Natural killer cell (primary cell): Measurements from ENCODE around the gene PODXL. TPM values are rescaled to one million over a fixed set of nuclear protein-coding genes. Genes with fewer than 3 reads are reported as not detected.

Experiments
- ATAC-seq, 3 donors: fragments of 150-1000 bp in 2 of 3; fragments of 200-7000 bp in 1 of 3; cut with Tn5 transposase; 1 replicate in 1 of 3; 2 replicates in 2 of 3; pipeline ENCODE4 v1.10.0; 2021; ENCODE audit warnings: mild to moderate bottlenecking in 2 of 3, moderate library complexity in 2 of 3
- DNase-seq, 2 donors: peaks; one replicate each; pipeline versions ENCODE4 v3.0.0 to v3.0.0-alpha.2; 2013 to 2021; ENCODE audit warnings: mixed read lengths in 1 of 2
- H3K27ac ChIP-seq: one replicate; pipeline ENCODE4 v1.5.1; 2013; ENCODE audit warnings: mild to moderate bottlenecking, low read length
- H3K27me3 ChIP-seq: one replicate; pipeline ENCODE4 v1.6.1; 2013; ENCODE audit warnings: low read length; ENCODE audit not compliant: control insufficient read depth, insufficient read depth
- H3K36me3 ChIP-seq: one replicate; pipeline ENCODE4 v1.6.1; 2013; ENCODE audit warnings: low read length; ENCODE audit not compliant: control insufficient read depth, insufficient read depth
- H3K4me1 ChIP-seq: one replicate; pipeline ENCODE4 v1.6.1; 2013; ENCODE audit warnings: low read length; ENCODE audit not compliant: control insufficient read depth, insufficient read depth
- H3K4me3 ChIP-seq: one replicate; pipeline ENCODE4 v1.5.1; 2013; ENCODE audit warnings: low read length
- H3K9me3 ChIP-seq: one replicate; pipeline ENCODE4 v1.6.1; 2013; ENCODE audit warnings: low read length; ENCODE audit not compliant: control insufficient read depth, insufficient read depth
- H3K27ac Mint-ChIP-seq, 2 donors: one replicate each; pipeline ENCODE4 v1.8.0; 2022; ENCODE audit warnings: mild to moderate bottlenecking in 2 of 2, mixed read lengths in 2 of 2, moderate library complexity in 1 of 2
- H3K27me3 Mint-ChIP-seq, 2 donors: one replicate each; pipeline ENCODE4 v1.8.0; 2022; ENCODE audit warnings: low read depth in 2 of 2, mixed read lengths in 2 of 2
- H3K36me3 Mint-ChIP-seq: one replicate; pipeline ENCODE4 v1.8.0; 2022; ENCODE audit warnings: mixed read lengths
- H3K4me1 Mint-ChIP-seq, 2 donors: one replicate each; pipeline ENCODE4 v1.8.0; 2022; ENCODE audit warnings: mixed read lengths in 2 of 2
- H3K4me3 Mint-ChIP-seq: one replicate; pipeline ENCODE4 v1.8.0; 2022; ENCODE audit warnings: mild to moderate bottlenecking, moderate library complexity, mixed read lengths
- H3K9me3 Mint-ChIP-seq, 2 donors: one replicate each; pipeline ENCODE4 v1.8.0; 2022; ENCODE audit warnings: mixed read lengths in 2 of 2
- CTCF ChIP-seq: fragments of 200-600 bp; IDR thresholded peaks from one replicate; pipeline ENCODE4 v1.8.0; 2022; ENCODE audit warnings: antibody characterized with exemption
- WGBS: methylation state at CpG from one replicate; pipeline ENCODE4 v1.1.7; 2013; ENCODE audit warnings: missing lambda C conversion rate; ENCODE audit not compliant: insufficient coverage; 5-methylcytosine and 5-hydroxymethylcytosine counted together
- intact Hi-C: fragments of 100-400 bp; cut with micrococcal nuclease; formaldehyde crosslinking; loops from one replicate; pipeline ENCODE4 v1.14.2; 2022
- total RNA-seq, 4 donors: library from RNA; stranded (reverse); fragments of 120-200 nt in 1 of 4; gene quantifications; one replicate each; pipeline versions ENCODE4 v1.2.3 to v1.2.4, GENCODE V29; 2013 to 2022

The PODXL gene
- total RNA-seq, 3 donors from 2014 or later (not counting 1 experiment from before 2014, with no cell fraction given) = 0.35 to 1.4 (median 0.88) TPM

- ATAC-seq (no peak), DNase-seq (no peak)
- WGBS = 89% methylated on average over 8 of the region's 9 CpGs
- intact Hi-C loops = no loop called here
- H3K27me3 Mint-ChIP-seq = no peaks in the 10 kb centered on the region
- no peak overlapping the region for H3K27ac ChIP-seq
- no peaks in the 10 kb centered on the region for H3K9me3 Mint-ChIP-seq
- TF ChIP-seq CTCF = no peak
- no peaks in the 10 kb centered on the region for H3K4me1 Mint-ChIP-seq
- no peaks in the 10 kb centered on the region for H3K4me1 ChIP-seq
- H3K27ac Mint-ChIP-seq = no peak overlapping the region
- H3K4me3 Mint-ChIP-seq = no peak overlapping the region
- H3K27me3 ChIP-seq = no peaks in the 10 kb centered on the region
- no peaks in the 10 kb centered on the region for H3K36me3 ChIP-seq
- no peaks in the 10 kb centered on the region for H3K36me3 Mint-ChIP-seq
- no peaks in the 10 kb centered on the region for H3K9me3 ChIP-seq
- no peak overlapping the region for H3K4me3 ChIP-seq
Observed at GRCh38 chr7:131583430-131583829, 27.0 kb upstream of the PODXL start.

GRCh38 chr7:131581241-131582051 is 25.0 kb upstream of the PODXL start:
- no peaks in the 10 kb centered on the region for H3K36me3 Mint-ChIP-seq

GRCh38 chr7:131578602-131579001 is 22.2 kb upstream of the PODXL start:
- TF ChIP-seq CTCF = no peak
- Mint-ChIP-seq H3K9me3 (no peaks in the 10 kb centered on the region), H3K4me3 (no peak overlapping the region), H3K27ac (no peak overlapping the region), H3K27me3 (no peaks in the 10 kb centered on the region), H3K4me1 (no peaks in the 10 kb centered on the region), H3K36me3 (no peaks in the 10 kb centered on the region)
- ATAC-seq (no peak), DNase-seq (no peak)
- Histone ChIP-seq H3K4me3 (no peak overlapping the region), H3K27me3 (no peaks in the 10 kb centered on the region), H3K4me1 (no peaks in the 10 kb centered on the region), H3K27ac (no peak overlapping the region), H3K9me3 (no peaks in the 10 kb centered on the region), H3K36me3 (no peaks in the 10 kb centered on the region)
- intact Hi-C loops = no loop called here
- 57% methylated on average over 2 of the region's 3 CpGs for WGBS

More at GRCh38 chr7:131581241-131582051, 25.0 kb upstream of the PODXL start:
- Histone ChIP-seq H3K27me3 (no peaks in the 10 kb centered on the region), H3K4me1 (no peaks in the 10 kb centered on the region), H3K27ac (no peak overlapping the region), H3K9me3 (no peaks in the 10 kb centered on the region), H3K36me3 (no peaks in the 10 kb centered on the region), H3K4me3 (no peak overlapping the region)
- Mint-ChIP-seq H3K4me3 (no peak overlapping the region), H3K27me3 (no peaks in the 10 kb centered on the region), H3K4me1 (no peaks in the 10 kb centered on the region), H3K9me3 (no peaks in the 10 kb centered on the region), H3K27ac (no peak overlapping the region)
- ATAC-seq (no peak), DNase-seq (no peak)
- 73% methylated on average over 14 of the region's 16 CpGs for WGBS
- intact Hi-C loops = no loop called here
- no peak for TF ChIP-seq CTCF

GRCh38 chr7:131574741-131575140 is 18.3 kb upstream of the PODXL start:
- Histone ChIP-seq H3K4me1 (no peaks in the 10 kb centered on the region), H3K36me3 (no peaks in the 10 kb centered on the region), H3K4me3 (no peak overlapping the region), H3K27ac (no peak overlapping the region), H3K27me3 (no peaks in the 10 kb centered on the region), H3K9me3 (no peaks in the 10 kb centered on the region)
- no peaks in the 10 kb centered on the region for H3K36me3 Mint-ChIP-seq
- H3K9me3 Mint-ChIP-seq = no peaks in the 10 kb centered on the region
- H3K27ac Mint-ChIP-seq = no peak overlapping the region
- no peak for TF ChIP-seq CTCF
- intact Hi-C loops = no loop called here
- 93% methylated on average over 6 of the region's 6 CpGs for WGBS
- peaks cover 0 to 6% of the 10 kb centered on the region in 2 donors for H3K27me3 Mint-ChIP-seq
- no peak for ATAC-seq
- H3K4me1 Mint-ChIP-seq = no peaks in the 10 kb centered on the region
- DNase-seq = no peak
- no peak overlapping the region for H3K4me3 Mint-ChIP-seq
